ENCODE measurements around the gene ZNF282. TPM values are rescaled to one million over a fixed set of nuclear protein-coding genes. Genes with fewer than 3 reads are reported as not detected.

Gene ZNF282
- total and polyA plus RNA-seq, 5 experiments from 2014 or later, result 0.66 to 19.5 (median 1.1) TPM

Other genes with a start within 250 kb of the ZNF282 start
- 10 to 100 TPM; 43.2 to 44.8 TPM for gene PDIA4, start 167.0 kb upstream of the ZNF282 start, total RNA-seq
- 10 to 100 TPM; 80.3 to 94.0 (median 89.5) TPM for gene PDIA4, start 167.0 kb upstream of the ZNF282 start, polyA plus RNA-seq
- gene ZNF786, start 104.8 kb upstream of the ZNF282 start, total RNA-seq, result 10 to 100 TPM; 16.3 to 17.6 TPM
- gene ZNF786, start 104.8 kb upstream of the ZNF282 start, polyA plus RNA-seq, result 10 to 100 TPM in 1 of 3 donors, 1 to 10 TPM in 2; 5.9 to 18.4 (median 8.8) TPM
- gene ZNF425, start 69.2 kb upstream of the ZNF282 start, total RNA-seq, result 1 to 10 TPM; 2.7 to 3.8 TPM
- 1 to 10 TPM in 2 of 3 donors, under 1 TPM in 1; 0.65 to 1.8 (median 1.0) TPM for gene ZNF425, start 69.2 kb upstream of the ZNF282 start, polyA plus RNA-seq
- gene ZNF398, start 48.1 kb upstream of the ZNF282 start, total RNA-seq, result 10 to 100 TPM; 25.7 to 29.0 TPM
- gene ZNF398, start 48.1 kb upstream of the ZNF282 start, polyA plus RNA-seq, result 1 to 10 TPM; 6.9 to 9.7 (median 7.6) TPM
- gene ZNF212, start 44.1 kb downstream of the ZNF282 start, total RNA-seq, result 10 to 100 TPM; 19.2 to 19.7 TPM
- 1 to 10 TPM; 2.9 to 8.6 (median 3.7) TPM for gene ZNF212, start 44.1 kb downstream of the ZNF282 start, polyA plus RNA-seq
- gene ZNF783, start 66.7 kb downstream of the ZNF282 start, total RNA-seq, result 10 to 100 TPM; 45.2 to 46.0 TPM
- 1 to 10 TPM; 3.6 to 9.0 (median 6.3) TPM for gene ZNF783, start 66.7 kb downstream of the ZNF282 start, polyA plus RNA-seq

Measured in naive thymus-derived CD8-positive, alpha-beta T cell (primary cell).